Fibroblast of the aortic adventitia (primary cell): ENCODE results near the gene IPO4. TPM values are rescaled to one million over a fixed set of nuclear protein-coding genes. Genes with fewer than 3 reads are reported as not detected.

Experiments
- DNase-seq: peaks from one replicate; pipeline ENCODE4 v3.0.0-alpha.2; 2010; ENCODE audit warnings: low read depth
- H3K4me3 ChIP-seq: 2 replicates; pipeline ENCODE4 v1.5.1; 2011; ENCODE audit warnings: low read depth, mild to moderate bottlenecking, control low read depth, low read length, moderate library complexity
- total RNA-seq: library from RNA; depleted of rRNA; stranded (reverse); fragments of >200 nt; gene quantifications from 2 replicates; pipeline ENCODE4 v1.2.3, GENCODE V29; 2012; ENCODE audit warnings: low replicate concordance
- TF ChIP-seq, protein P1 (sequence below): IDR thresholded peaks from 2 replicates; pipeline ENCODE4 v1.5.1; 2011; ENCODE audit warnings: mild to moderate bottlenecking, low read length, control low read depth, inconsistent platforms; ENCODE audit not compliant: insufficient read depth

IPO4 gene
- total RNA-seq, 1 donor = 44.0 TPM

DNA sequence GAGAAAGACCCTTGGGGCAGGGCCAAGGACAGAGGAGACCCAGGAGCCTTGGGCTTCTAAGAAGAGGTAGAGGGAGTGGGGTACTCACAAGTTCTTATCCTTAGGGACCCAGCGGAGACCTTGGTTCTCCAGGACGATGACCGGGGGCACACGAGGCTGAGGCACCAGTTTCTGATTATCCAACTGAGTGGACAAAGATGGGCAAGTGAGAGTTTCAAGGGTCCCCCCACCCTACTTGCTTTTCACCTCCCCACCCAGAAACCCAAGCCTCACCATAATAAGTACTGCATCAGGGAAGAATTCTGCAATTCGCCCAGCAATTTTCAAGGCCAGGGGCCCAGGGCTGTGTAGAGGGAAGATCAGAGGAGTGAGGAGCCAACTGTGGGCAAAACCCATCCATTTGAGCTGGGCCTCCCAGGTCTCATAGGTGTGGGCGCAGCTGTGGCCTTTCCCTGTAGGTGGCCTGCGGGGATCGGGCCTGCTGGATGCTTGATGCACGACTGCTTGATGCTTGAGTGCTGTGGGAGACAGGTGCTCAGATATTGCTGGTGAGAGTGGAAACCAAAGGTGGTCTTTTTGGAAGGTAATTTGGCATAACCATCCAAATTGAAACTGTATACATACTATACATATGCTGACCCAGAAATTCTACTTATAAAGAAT is 49.2 kb downstream of the IPO4 start:
- H3K4me3 ChIP-seq = peak overlapping the region; percentile 17
- TF ChIP-seq, protein P1, sequence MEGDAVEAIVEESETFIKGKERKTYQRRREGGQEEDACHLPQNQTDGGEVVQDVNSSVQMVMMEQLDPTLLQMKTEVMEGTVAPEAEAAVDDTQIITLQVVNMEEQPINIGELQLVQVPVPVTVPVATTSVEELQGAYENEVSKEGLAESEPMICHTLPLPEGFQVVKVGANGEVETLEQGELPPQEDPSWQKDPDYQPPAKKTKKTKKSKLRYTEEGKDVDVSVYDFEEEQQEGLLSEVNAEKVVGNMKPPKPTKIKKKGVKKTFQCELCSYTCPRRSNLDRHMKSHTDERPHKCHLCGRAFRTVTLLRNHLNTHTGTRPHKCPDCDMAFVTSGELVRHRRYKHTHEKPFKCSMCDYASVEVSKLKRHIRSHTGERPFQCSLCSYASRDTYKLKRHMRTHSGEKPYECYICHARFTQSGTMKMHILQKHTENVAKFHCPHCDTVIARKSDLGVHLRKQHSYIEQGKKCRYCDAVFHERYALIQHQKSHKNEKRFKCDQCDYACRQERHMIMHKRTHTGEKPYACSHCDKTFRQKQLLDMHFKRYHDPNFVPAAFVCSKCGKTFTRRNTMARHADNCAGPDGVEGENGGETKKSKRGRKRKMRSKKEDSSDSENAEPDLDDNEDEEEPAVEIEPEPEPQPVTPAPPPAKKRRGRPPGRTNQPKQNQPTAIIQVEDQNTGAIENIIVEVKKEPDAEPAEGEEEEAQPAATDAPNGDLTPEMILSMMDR = no peak
- no peak for DNase-seq

DNA sequence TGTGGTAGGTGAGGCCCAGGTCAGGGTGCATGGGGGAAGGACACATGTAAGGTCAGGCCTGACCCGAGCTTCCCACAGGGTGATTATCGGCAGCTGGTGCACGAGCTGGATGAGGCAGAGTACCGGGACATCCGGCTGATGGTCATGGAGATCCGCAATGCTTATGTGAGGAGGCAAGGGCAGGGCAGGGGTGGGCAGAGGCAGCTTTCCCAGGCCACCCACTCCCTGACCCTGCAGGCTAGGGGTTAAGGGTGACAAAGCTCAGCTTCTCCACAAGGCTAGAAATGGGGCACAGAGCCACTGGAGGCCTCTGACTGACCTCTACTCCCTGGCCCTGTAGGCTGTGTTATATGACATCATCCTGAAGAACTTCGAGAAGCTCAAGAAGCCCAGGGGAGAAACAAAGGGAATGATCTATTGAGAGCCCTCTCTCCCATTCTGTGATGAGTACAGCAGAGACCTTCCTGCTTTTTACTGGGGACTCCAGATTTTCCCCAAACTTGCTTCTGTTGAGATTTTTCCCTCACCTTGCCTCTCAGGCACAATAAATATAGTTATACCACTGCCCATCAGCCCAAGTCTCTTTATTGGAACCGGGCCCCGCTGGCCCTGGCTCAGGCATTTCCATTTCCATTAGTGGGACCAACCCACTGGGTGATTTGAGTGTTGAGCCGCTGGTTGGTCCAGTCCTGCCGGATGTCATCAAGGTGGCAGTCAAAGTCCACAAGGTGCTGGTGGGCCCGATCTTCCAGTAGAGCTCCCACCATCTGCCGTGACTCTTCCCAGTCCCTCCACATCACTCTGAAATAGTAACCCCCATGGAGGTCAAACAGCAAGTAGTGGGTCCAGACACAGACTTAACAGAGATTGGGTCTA is 50.0 kb downstream of the IPO4 start:
- DNase-seq = no peak
- H3K4me3 ChIP-seq = no peak overlapping the region
- TF ChIP-seq, protein P1 = no peak

GRCh38 chr14:24137529-24138395 is 50.9 kb downstream of the IPO4 start:
- H3K4me3 ChIP-seq = peak overlapping the region; percentile 17
- TF ChIP-seq, protein P1 = no peak
- DNase-seq = no peak

DNA sequence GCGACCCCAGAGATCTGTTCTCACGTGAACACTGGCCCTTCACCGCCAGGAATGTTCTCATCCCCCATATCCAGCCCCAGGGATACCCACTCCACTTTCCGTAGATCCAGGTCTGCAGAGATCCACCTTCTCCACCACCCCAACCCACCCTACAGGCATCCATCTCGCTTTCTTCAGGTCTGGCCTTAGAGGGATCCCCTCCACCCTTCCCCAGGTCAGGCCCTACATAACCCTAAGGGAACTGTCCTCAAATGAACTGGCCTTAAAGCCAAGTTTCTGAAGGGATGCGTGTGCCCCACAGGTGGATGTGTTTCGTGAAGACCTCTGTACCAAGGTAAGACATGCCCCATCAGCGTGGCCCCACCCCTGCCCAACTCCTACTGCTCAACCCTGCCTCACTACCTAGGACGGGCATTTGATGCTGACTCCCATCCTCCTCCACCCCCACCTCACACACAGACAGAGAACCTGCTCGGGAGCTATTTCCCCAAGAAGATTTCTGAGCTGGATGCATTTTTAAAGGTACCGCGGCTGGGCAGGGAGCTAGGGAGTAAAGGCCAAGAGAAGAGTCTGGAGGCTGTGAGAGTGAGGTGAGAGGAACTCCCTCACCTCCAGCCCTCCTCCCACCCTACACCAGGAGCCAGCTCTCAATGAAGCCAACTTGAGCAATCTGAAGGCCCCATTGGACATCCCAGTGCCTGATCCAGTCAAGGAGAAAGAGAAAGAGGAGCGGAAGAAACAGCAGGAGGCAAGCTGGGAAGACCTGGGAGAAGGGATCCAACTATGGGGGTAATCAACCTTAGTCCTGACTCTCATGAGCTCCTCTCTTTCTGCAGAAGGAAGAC is 51.7 kb downstream of the IPO4 start:
- H3K4me3 ChIP-seq = peak overlapping the region; percentile 87
- TF ChIP-seq, protein P1 = no peak
- no peak for DNase-seq

DNA sequence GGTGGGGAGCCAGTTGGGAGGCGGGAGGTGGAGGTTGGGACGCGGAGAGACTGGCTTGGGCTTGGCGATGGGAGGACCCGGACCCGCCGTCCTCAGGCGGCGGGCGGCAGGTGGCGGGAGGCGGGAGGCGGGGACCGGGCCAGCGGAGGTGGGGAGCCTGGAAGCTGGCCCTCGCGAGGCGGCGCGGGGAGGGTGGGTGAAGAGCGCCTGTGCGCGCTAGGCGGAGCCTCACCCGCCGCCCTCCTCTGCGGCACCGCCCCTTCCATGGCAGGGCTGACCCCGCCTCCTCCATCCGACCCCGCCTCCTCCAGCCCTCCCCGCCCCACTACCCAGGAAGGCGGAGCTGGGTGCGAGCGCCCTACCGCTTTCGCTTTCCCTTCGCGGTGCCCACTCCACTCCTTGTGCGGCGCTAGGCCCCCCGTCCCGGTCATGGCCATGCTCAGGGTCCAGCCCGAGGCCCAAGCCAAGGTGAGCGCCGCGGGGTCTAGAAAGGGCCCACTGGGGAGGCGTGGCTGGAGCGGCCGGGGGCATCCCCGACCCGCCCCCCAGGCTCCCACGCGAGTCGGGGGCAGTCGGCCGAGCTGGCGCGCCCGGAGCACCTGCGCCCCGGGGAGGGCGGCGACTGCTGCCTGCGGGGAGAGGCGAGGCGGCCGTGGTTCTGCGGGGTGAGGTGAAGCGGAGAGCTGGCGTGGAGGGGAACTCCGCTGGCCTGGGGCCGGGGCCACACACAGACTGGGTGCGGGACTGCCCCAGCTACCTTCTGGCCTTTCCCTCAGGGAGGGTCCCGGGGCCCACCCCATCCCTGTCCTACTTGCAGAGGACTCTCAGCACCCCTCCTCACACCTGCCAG is 52.6 kb downstream of the IPO4 start, which contains the start of gene PSME1:
Gene PSME1, plus strand, starts transcription at position 361 of the 850 bp plus-strand sequence. Its CDS starts 69 bp downstream, at position 430.
- peak; percentile 77 for DNase-seq
- peak within 1 kb of the TSS; percentile 87 for H3K4me3 ChIP-seq
- TF ChIP-seq, protein P1 = no peak
